Embryonic facial prominence (tissue), 1 donor: ENCODE measurements around the gene SLC25A6.
"Not testable (repeated sequence)": the region's sequence is repeated elsewhere in the genome, so short reads cannot be mapped to it uniquely, and the experiment has no call there.

Experiments used
- DNase-seq: peaks from one replicate; pipeline ENCODE4 v3.0.0-alpha.2; 2016; ENCODE audit errors: extremely low spot score

SLC25A6 gene

GRCh38 chrX:1389993-1390285 lies 2.0 kb downstream of the SLC25A6 start:
- no peak for DNase-seq

- no peak for DNase-seq
Measured at GRCh38 chrX:1389181-1389992, 2.5 kb downstream of the SLC25A6 start.

GRCh38 chrX:1388651-1389050 lies 3.3 kb downstream of the SLC25A6 start:
- no peak for DNase-seq

GRCh38 chrX:1387141-1387776 lies 4.7 kb downstream of the SLC25A6 start:
- DNase-seq, result no peak

- DNase-seq, result no peak
Measured at GRCh38 chrX:1386338-1387127, 5.4 kb downstream of the SLC25A6 start.

GRCh38 chrX:1385253-1386223 lies 6.4 kb downstream of the SLC25A6 start:
- no peak for DNase-seq

GRCh38 chrX:1384658-1385252 lies 7.2 kb downstream of the SLC25A6 start:
- DNase-seq, result no peak

GRCh38 chrX:1380672-1381233 lies 11.2 kb downstream of the SLC25A6 start:
- DNase-seq, result no peak

GRCh38 chrX:1378306-1378759 lies 13.6 kb downstream of the SLC25A6 start:
- DNase-seq, result no peak

GRCh38 chrX:1368385-1368698 lies 23.6 kb downstream of the SLC25A6 start:
- no peak for DNase-seq

- not testable (repeated sequence) for DNase-seq
Measured at GRCh38 chrX:1366363-1366762, 25.6 kb downstream of the SLC25A6 start.

- DNase-seq, result no peak
Measured at GRCh38 chrX:1361910-1362309, 30.0 kb downstream of the SLC25A6 start.

GRCh38 chrX:1361275-1361674 lies 30.6 kb downstream of the SLC25A6 start:
- DNase-seq, result no peak

- DNase-seq, result no peak
Measured at GRCh38 chrX:1360171-1360570, 31.7 kb downstream of the SLC25A6 start.

- no peak for DNase-seq
Measured at GRCh38 chrX:1359477-1359873, 32.4 kb downstream of the SLC25A6 start.

GRCh38 chrX:1358793-1359476 lies 33.0 kb downstream of the SLC25A6 start:
- no peak for DNase-seq

GRCh38 chrX:1357993-1358392 lies 33.9 kb downstream of the SLC25A6 start:
- no peak for DNase-seq

- DNase-seq, result no peak
Measured at GRCh38 chrX:1355131-1356046, 36.5 kb downstream of the SLC25A6 start.
